WTC11 (cell line): ENCODE results near the gene DAB2.

Source experiments
- TF ChIP-seq, protein P1 (sequence below): fragments of 200-600 bp; IDR thresholded peaks from 2 replicates; pipeline ENCODE4 v1.8.0; 2022; ENCODE audit warnings: antibody characterized with exemption
- TF ChIP-seq, protein P2 (sequence below): sonication (generic); formaldehyde crosslinking; IDR thresholded peaks from 2 replicates; pipeline ENCODE4 v1.8.1; 2023; ENCODE audit warnings: mild to moderate bottlenecking, missing genetic modification reagents, borderline replicate concordance
- TF ChIP-seq, protein P3 (sequence below): sonication (generic); formaldehyde crosslinking; conservative IDR thresholded peaks from 2 replicates; pipeline ENCODE4 v1.8.1; 2023; ENCODE audit warnings: mild to moderate bottlenecking, low read depth, missing genetic modification reagents, moderate library complexity

DNA sequence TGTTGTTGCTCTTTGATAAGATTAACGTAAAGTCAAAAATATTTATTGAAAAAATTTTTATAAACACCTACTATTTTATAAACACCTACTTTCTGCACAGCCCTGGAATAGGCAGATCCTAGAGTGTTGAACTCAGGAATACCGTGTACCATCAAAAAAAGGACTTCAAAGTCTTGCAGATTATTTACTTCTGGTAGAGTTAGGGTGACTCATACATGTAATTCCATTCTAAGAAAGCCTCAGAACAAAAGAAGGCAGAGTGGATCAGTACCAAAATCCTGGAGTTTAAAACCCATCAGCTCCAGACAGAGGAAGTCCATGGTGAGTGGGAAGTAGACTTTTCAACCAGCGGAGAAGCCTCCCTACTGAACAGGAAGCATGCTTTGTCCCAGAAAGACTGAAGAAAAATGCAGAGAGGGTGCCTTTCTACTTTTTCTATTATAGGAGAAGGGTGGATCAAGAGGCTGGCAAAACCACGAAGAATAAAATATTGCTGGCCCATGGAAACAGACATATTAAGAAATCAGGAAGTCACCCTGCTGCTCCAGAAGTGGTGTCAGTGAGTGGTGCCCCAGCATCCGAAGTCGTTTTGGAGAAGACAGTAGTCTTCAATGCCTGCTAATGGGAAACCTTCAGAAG, 45.1 kb upstream of the DAB2 start:
- TF ChIP-seq, protein P1, sequence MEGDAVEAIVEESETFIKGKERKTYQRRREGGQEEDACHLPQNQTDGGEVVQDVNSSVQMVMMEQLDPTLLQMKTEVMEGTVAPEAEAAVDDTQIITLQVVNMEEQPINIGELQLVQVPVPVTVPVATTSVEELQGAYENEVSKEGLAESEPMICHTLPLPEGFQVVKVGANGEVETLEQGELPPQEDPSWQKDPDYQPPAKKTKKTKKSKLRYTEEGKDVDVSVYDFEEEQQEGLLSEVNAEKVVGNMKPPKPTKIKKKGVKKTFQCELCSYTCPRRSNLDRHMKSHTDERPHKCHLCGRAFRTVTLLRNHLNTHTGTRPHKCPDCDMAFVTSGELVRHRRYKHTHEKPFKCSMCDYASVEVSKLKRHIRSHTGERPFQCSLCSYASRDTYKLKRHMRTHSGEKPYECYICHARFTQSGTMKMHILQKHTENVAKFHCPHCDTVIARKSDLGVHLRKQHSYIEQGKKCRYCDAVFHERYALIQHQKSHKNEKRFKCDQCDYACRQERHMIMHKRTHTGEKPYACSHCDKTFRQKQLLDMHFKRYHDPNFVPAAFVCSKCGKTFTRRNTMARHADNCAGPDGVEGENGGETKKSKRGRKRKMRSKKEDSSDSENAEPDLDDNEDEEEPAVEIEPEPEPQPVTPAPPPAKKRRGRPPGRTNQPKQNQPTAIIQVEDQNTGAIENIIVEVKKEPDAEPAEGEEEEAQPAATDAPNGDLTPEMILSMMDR, result no peak
- TF ChIP-seq, protein P2, sequence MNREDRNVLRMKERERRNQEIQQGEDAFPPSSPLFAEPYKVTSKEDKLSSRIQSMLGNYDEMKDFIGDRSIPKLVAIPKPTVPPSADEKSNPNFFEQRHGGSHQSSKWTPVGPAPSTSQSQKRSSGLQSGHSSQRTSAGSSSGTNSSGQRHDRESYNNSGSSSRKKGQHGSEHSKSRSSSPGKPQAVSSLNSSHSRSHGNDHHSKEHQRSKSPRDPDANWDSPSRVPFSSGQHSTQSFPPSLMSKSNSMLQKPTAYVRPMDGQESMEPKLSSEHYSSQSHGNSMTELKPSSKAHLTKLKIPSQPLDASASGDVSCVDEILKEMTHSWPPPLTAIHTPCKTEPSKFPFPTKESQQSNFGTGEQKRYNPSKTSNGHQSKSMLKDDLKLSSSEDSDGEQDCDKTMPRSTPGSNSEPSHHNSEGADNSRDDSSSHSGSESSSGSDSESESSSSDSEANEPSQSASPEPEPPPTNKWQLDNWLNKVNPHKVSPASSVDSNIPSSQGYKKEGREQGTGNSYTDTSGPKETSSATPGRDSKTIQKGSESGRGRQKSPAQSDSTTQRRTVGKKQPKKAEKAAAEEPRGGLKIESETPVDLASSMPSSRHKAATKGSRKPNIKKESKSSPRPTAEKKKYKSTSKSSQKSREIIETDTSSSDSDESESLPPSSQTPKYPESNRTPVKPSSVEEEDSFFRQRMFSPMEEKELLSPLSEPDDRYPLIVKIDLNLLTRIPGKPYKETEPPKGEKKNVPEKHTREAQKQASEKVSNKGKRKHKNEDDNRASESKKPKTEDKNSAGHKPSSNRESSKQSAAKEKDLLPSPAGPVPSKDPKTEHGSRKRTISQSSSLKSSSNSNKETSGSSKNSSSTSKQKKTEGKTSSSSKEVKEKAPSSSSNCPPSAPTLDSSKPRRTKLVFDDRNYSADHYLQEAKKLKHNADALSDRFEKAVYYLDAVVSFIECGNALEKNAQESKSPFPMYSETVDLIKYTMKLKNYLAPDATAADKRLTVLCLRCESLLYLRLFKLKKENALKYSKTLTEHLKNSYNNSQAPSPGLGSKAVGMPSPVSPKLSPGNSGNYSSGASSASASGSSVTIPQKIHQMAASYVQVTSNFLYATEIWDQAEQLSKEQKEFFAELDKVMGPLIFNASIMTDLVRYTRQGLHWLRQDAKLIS, result no peak
- TF ChIP-seq, protein P3, sequence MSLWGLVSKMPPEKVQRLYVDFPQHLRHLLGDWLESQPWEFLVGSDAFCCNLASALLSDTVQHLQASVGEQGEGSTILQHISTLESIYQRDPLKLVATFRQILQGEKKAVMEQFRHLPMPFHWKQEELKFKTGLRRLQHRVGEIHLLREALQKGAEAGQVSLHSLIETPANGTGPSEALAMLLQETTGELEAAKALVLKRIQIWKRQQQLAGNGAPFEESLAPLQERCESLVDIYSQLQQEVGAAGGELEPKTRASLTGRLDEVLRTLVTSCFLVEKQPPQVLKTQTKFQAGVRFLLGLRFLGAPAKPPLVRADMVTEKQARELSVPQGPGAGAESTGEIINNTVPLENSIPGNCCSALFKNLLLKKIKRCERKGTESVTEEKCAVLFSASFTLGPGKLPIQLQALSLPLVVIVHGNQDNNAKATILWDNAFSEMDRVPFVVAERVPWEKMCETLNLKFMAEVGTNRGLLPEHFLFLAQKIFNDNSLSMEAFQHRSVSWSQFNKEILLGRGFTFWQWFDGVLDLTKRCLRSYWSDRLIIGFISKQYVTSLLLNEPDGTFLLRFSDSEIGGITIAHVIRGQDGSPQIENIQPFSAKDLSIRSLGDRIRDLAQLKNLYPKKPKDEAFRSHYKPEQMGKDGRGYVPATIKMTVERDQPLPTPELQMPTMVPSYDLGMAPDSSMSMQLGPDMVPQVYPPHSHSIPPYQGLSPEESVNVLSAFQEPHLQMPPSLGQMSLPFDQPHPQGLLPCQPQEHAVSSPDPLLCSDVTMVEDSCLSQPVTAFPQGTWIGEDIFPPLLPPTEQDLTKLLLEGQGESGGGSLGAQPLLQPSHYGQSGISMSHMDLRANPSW (CRISPR knock-in tag), result no peak
